HG03039 (cell line): Measurements from ENCODE around the gene PPFIA1.
"Not testable (repeated sequence)": the region's sequence is repeated elsewhere in the genome, so short reads cannot be mapped to it uniquely, and the experiment has no call there.

ENCODE experiments used
- ATAC-seq: cut with Tn5 transposase; IDR thresholded peaks from one replicate; pipeline ENCODE4 v1.9.1; 2021; ENCODE audit warnings: mild to moderate bottlenecking, moderate library complexity; ENCODE audit not compliant: unreplicated experiment

The PPFIA1 gene

GRCh38 chr11:70292863-70293262, 22.4 kb downstream of the PPFIA1 start:
- no peak for ATAC-seq

- ATAC-seq = not testable (repeated sequence)
Measured at GRCh38 chr11:70295166-70295565, 24.7 kb downstream of the PPFIA1 start.

GRCh38 chr11:70296681-70297080, 26.2 kb downstream of the PPFIA1 start:
- no peak for ATAC-seq

GRCh38 chr11:70297341-70297740, 26.9 kb downstream of the PPFIA1 start:
- ATAC-seq = no peak

GRCh38 chr11:70298243-70298915, 27.9 kb downstream of the PPFIA1 start:
- no peak for ATAC-seq

- ATAC-seq = no peak
Measured at GRCh38 chr11:70299636-70300035, 29.1 kb downstream of the PPFIA1 start.

- ATAC-seq = no peak
Measured at GRCh38 chr11:70301191-70301590, 30.7 kb downstream of the PPFIA1 start.

- no peak for ATAC-seq
Measured at GRCh38 chr11:70301721-70302418, 31.4 kb downstream of the PPFIA1 start.

GRCh38 chr11:70302419-70302752, 31.9 kb downstream of the PPFIA1 start:
- no peak for ATAC-seq

GRCh38 chr11:70303070-70303469, 32.6 kb downstream of the PPFIA1 start:
- no peak for ATAC-seq

GRCh38 chr11:70304208-70304603, 33.7 kb downstream of the PPFIA1 start:
- ATAC-seq = no peak

GRCh38 chr11:70305501-70305900, 35.0 kb downstream of the PPFIA1 start:
- no peak for ATAC-seq

GRCh38 chr11:70306586-70307033, 36.1 kb downstream of the PPFIA1 start:
- ATAC-seq = no peak

- ATAC-seq = no peak
Measured at GRCh38 chr11:70307176-70307575, 36.7 kb downstream of the PPFIA1 start.

- ATAC-seq = no peak
Measured at GRCh38 chr11:70311616-70312015, 41.1 kb downstream of the PPFIA1 start.

- ATAC-seq = no peak
Measured at GRCh38 chr11:70312401-70313357, 42.2 kb downstream of the PPFIA1 start.

- no peak for ATAC-seq
Measured at GRCh38 chr11:70313945-70314344, 43.5 kb downstream of the PPFIA1 start.

- no peak for ATAC-seq
Measured at GRCh38 chr11:70314730-70315129, 44.2 kb downstream of the PPFIA1 start.

- no peak for ATAC-seq
Measured at GRCh38 chr11:70315716-70316115, 45.2 kb downstream of the PPFIA1 start.

GRCh38 chr11:70317581-70318305, 47.3 kb downstream of the PPFIA1 start:
- ATAC-seq = no peak
